Measurements from ENCODE around the gene EXOSC6.
"Not testable (repeated sequence)": the region's sequence is repeated elsewhere in the genome, so short reads cannot be mapped to it uniquely, and the experiment has no call there.

EXOSC6 gene

DNA sequence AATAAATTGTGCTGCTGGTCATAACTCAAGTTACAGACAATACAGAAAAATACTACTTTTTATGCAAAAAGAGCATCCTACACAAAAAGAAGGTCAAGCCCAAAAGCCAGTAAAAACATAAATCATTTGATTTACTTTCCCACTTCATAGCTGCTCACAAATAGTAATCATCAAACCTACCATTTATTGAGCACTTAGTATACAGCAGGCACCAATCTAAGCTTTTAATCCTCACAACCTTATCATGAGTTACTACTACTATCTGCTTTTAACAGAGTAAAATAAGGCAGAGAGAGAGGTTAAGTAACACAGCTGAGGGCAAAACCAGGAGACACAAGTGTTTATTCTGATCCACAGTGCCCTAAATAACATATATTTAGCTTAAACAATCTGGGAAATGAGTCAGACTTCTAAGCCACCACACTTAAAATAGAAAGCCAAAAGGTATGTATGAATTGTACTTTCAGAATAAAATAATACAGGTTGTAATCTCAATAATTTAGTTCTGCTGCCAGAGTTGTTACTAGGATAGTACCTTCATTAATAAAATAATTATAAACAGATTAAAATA lies 39.3 kb upstream of the EXOSC6 start:
- no peak overlapping the region for H3K4me3 ChIP-seq (ENCODE audit: control insufficient read depth, low read depth, low read length)
- TF ChIP-seq CTCF (conservative IDR thresholded peaks at IDR 0.05; ENCODE audit: control insufficient read depth, insufficient read depth, low read depth, low read length), result no peak
- DNase-seq (ENCODE audit: low read depth), result no peak

DNA sequence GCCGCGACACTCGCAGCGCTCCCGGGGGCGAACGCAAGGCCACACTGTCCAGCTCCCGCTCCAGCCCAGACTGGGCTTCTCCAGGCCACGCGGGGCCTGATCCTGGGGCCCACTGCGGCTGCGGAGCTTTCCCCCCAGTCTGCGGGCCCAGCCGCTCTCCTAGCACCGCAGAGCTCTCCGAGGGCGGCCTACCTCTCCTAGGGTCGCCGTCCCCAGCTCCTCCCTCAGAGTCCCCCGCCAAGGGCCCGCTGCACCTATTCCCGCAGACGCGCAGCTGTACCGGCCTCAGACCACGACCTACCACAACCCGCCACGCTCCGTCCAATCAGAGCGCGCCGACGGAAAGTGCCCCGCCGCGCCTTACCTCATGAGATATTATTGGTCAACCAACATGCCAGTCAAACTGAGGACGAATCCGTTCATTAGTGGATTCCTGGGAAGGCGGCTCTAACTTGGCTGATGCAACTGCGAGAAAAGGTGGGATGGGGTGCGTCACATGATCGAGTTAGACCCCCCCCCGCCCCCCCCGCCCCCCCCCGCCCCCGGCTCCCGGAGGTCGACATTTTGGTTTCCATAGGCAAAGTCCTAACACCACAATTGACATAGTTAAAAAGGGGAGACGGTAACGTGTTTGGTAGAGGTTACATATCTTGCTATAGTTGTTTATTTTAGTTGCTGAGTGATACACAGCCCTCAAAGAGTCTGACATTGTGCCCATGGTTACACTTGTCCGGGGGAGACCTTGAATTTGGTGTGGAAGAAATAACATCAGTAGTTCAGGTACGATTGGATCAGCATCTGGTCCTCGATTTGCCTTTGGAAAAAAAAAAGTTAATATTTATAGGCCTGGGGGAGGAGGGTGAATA lies 37.7 kb upstream of the EXOSC6 start, which contains the start of gene AARS1:
Gene AARS1, minus strand, starts transcription at position 278 of the 866 bp plus-strand sequence. CDS start 6,743 bp downstream, outside the sequence.
- H3K4me3 ChIP-seq (ENCODE audit: control insufficient read depth, low read depth, low read length), result peak within 1 kb of the TSS; percentile 87
- no peak for TF ChIP-seq CTCF (conservative IDR thresholded peaks at IDR 0.05; ENCODE audit: control insufficient read depth, insufficient read depth, low read depth, low read length)
- DNase-seq (ENCODE audit: low read depth), result peak; percentile 100

- not testable (repeated sequence) for DNase-seq (ENCODE audit: low read depth)
- H3K4me3 ChIP-seq (ENCODE audit: control insufficient read depth, low read depth, low read length), result peak overlapping the region; percentile 87
These were observed 35.7 kb upstream of the EXOSC6 start for GRCh38 chr16:70287304-70287971.

- TF ChIP-seq CTCF (conservative IDR thresholded peaks at IDR 0.05; ENCODE audit: control insufficient read depth, insufficient read depth, low read depth, low read length), result no peak
- no peak for DNase-seq (ENCODE audit: low read depth)
- H3K4me3 ChIP-seq (ENCODE audit: control insufficient read depth, low read depth, low read length), result no peak overlapping the region
These were observed 24.7 kb upstream of the EXOSC6 start for GRCh38 chr16:70276392-70276791.

DNA sequence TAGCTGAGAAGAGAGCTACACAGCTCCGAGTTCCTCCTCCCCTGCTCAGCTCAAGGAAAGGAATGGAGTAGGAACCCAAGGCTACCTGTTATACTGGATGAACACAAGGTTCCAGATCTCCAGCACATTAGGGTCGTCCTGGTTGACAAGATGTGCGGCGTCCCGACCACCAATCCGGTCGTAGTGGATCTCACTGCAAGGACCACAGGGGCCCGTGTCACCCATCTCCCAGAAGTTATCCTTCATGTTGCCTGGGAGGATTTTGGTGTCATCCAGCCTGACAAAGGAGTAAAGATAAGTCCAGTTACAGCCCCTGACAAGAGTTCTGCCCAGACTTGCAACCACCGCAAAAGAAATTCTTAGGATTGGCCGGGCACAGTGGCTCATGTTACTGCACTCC lies 20.0 kb upstream of the EXOSC6 start:
- no peak for TF ChIP-seq CTCF (conservative IDR thresholded peaks at IDR 0.05; ENCODE audit: control insufficient read depth, insufficient read depth, low read depth, low read length)
- no peak overlapping the region for H3K4me3 ChIP-seq (ENCODE audit: control insufficient read depth, low read depth, low read length)
- DNase-seq (ENCODE audit: low read depth), result no peak

GRCh38 chr16:70270176-70270575 lies 18.4 kb upstream of the EXOSC6 start:
- no peak for DNase-seq (ENCODE audit: low read depth)
- TF ChIP-seq CTCF (conservative IDR thresholded peaks at IDR 0.05; ENCODE audit: control insufficient read depth, insufficient read depth, low read depth, low read length), result no peak

DNA sequence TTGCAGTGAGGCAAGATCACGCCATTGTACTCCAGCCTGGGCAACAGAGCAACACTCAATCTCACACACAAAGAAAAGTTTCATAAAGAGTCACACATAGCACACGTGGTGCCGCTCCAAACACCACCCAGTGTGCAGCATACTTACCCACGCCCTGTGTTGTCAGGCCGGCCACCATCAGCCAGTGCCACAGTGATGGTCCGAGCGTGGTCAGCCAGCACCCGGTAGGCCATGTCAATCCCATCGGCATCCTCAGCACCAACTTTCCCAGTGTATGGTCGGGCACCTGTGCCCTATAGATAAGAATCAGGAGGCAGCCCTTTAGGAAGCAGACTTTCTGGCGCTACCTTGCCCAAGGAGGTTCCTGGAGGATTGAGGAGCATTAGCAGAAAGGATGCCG lies 17.7 kb upstream of the EXOSC6 start:
- DNase-seq (ENCODE audit: low read depth), result no peak
- TF ChIP-seq CTCF (conservative IDR thresholded peaks at IDR 0.05; ENCODE audit: control insufficient read depth, insufficient read depth, low read depth, low read length), result no peak
- no peak overlapping the region for H3K4me3 ChIP-seq (ENCODE audit: control insufficient read depth, low read depth, low read length)

More at GRCh38 chr16:70270176-70270575, 18.4 kb upstream of the EXOSC6 start:
- no peak overlapping the region for H3K4me3 ChIP-seq (ENCODE audit: control insufficient read depth, low read depth, low read length)

- not testable (repeated sequence) for H3K4me3 ChIP-seq (ENCODE audit: control insufficient read depth, low read depth, low read length); DNase-seq (ENCODE audit: low read depth)
These were observed 16.2 kb upstream of the EXOSC6 start for GRCh38 chr16:70267922-70268321.
